ENCODE results near the gene EXD3.

The EXD3 gene

GRCh38 chr9:137269231-137269772 lies 153.7 kb downstream of the EXD3 start:
- Histone ChIP-seq H3K27ac (replicated peaks) (no peak overlapping the region), H3K4me3 (replicated peaks; ENCODE audit: insufficient read depth, low read length) (no peak overlapping the region), H3K27me3 (ENCODE audit: insufficient read depth, poor library complexity, severe bottlenecking) (no peaks in the 10 kb centered on the region)
- DNase-seq (ENCODE audit: low read depth in 1 of 2, low spot score in 1 of 2) = no peak
- no peak for TF ChIP-seq SPI1 (IDR thresholded peaks at IDR 0.05; ENCODE audit: borderline replicate concordance, low read depth)
- no peak for TF ChIP-seq GABPA (IDR thresholded peaks at IDR 0.05; ENCODE audit: low read depth)
- no peak for TF ChIP-seq POLR2AphosphoS5 (IDR thresholded peaks at IDR 0.05; ENCODE audit: low read depth)
- TF ChIP-seq, protein P1, sequence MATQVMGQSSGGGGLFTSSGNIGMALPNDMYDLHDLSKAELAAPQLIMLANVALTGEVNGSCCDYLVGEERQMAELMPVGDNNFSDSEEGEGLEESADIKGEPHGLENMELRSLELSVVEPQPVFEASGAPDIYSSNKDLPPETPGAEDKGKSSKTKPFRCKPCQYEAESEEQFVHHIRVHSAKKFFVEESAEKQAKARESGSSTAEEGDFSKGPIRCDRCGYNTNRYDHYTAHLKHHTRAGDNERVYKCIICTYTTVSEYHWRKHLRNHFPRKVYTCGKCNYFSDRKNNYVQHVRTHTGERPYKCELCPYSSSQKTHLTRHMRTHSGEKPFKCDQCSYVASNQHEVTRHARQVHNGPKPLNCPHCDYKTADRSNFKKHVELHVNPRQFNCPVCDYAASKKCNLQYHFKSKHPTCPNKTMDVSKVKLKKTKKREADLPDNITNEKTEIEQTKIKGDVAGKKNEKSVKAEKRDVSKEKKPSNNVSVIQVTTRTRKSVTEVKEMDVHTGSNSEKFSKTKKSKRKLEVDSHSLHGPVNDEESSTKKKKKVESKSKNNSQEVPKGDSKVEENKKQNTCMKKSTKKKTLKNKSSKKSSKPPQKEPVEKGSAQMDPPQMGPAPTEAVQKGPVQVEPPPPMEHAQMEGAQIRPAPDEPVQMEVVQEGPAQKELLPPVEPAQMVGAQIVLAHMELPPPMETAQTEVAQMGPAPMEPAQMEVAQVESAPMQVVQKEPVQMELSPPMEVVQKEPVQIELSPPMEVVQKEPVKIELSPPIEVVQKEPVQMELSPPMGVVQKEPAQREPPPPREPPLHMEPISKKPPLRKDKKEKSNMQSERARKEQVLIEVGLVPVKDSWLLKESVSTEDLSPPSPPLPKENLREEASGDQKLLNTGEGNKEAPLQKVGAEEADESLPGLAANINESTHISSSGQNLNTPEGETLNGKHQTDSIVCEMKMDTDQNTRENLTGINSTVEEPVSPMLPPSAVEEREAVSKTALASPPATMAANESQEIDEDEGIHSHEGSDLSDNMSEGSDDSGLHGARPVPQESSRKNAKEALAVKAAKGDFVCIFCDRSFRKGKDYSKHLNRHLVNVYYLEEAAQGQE (IDR thresholded peaks at IDR 0.05; ENCODE audit: insufficient replicate concordance, low read depth) = no peak
- TF ChIP-seq CTCF (IDR thresholded peaks at IDR 0.05; ENCODE audit: insufficient read depth, low read length) = no peak

DNA sequence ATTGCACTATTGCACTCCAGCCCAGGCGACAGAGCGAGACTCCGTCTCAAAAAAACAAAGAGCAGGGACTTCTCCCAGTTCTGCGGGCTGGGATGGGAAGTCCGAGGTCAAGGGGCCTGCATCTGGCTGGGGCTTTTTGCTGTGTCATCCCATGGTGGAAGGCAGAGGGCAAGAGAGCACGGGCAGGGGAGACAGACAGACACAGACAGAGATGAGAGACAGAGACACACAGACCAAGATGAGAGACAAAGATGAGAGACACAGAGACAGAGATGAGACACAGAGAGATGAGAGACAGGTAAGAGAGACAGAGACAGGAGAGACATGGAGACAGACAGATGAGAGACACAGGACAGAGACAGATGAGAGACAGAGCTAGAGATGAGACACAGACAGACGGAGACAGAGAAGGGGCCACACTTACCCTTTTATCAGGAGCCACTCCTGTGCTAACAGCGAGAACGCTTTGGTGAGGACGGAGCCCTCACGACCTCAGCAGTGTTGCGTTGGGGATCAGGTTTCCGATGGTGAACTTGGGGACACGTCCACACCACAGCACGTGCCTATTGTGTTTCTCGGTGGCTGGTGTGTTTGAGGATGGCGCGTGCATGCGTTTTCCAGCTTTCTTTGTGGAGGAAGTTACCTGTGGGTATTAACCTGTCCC lies 154.3 kb downstream of the EXD3 start:
- peak overlapping the region; percentile 6; the same call in 1 of the 2 replicates for H3K27ac ChIP-seq (replicated peaks)
- no peak for TF ChIP-seq SPI1 (IDR thresholded peaks at IDR 0.05; ENCODE audit: borderline replicate concordance, low read depth)
- no peak for TF ChIP-seq CTCF (IDR thresholded peaks at IDR 0.05; ENCODE audit: insufficient read depth, low read length)
- no peak for TF ChIP-seq GABPA (IDR thresholded peaks at IDR 0.05; ENCODE audit: low read depth)
- TF ChIP-seq, protein P1 (IDR thresholded peaks at IDR 0.05; ENCODE audit: insufficient replicate concordance, low read depth) = no peak
- TF ChIP-seq POLR2AphosphoS5 (IDR thresholded peaks at IDR 0.05; ENCODE audit: low read depth) = no peak

GRCh38 chr9:137267933-137268355 lies 155.0 kb downstream of the EXD3 start:
- DNase-seq (ENCODE audit: low read depth in 1 of 2, low spot score in 1 of 2) = peak in 1 of 2 experiments; percentile 67
- Histone ChIP-seq H3K27ac (replicated peaks) (peak overlapping the region; percentile 6; the same call in 1 of the 2 replicates), H3K4me3 (replicated peaks; ENCODE audit: insufficient read depth, low read length) (no peak overlapping the region), H3K27me3 (ENCODE audit: insufficient read depth, poor library complexity, severe bottlenecking) (no peaks in the 10 kb centered on the region)
- TF ChIP-seq CTCF (IDR thresholded peaks at IDR 0.05; ENCODE audit: insufficient read depth, low read length) (no peak), SPI1 (IDR thresholded peaks at IDR 0.05; ENCODE audit: borderline replicate concordance, low read depth) (peak; percentile 8; the same call in 1 of the 2 replicates), GABPA (IDR thresholded peaks at IDR 0.05; ENCODE audit: low read depth) (no peak), POLR2AphosphoS5 (IDR thresholded peaks at IDR 0.05; ENCODE audit: low read depth) (no peak)
- TF ChIP-seq, protein P1 (IDR thresholded peaks at IDR 0.05; ENCODE audit: insufficient replicate concordance, low read depth) = no peak

More for the DNA sequence above, 154.3 kb downstream of the EXD3 start:
- DNase-seq (ENCODE audit: low read depth in 1 of 2, low spot score in 1 of 2) = no peak
- H3K27me3 ChIP-seq (ENCODE audit: insufficient read depth, poor library complexity, severe bottlenecking) = no peaks in the 10 kb centered on the region
- no peak overlapping the region for H3K4me3 ChIP-seq (replicated peaks; ENCODE audit: insufficient read depth, low read length)

Data from HL-60 (cell line).